Motor neuron (in vitro differentiated cells): ENCODE results near the gene TMED10. TPM values are rescaled to one million over a fixed set of nuclear protein-coding genes. Genes with fewer than 3 reads are reported as not detected.
"Not testable (repeated sequence)": the region's sequence is repeated elsewhere in the genome, so short reads cannot be mapped to it uniquely, and the experiment has no call there.

Experiments
- ATAC-seq, 8 experiments: fragments of 200-7000 bp; cut with Tn5 transposase; replicated peaks in 6 of 8; 2 replicates each; pipeline ENCODE4 v1.8.0; 2021; ENCODE audit warnings: mild to moderate bottlenecking in 8 of 8, moderate library complexity in 8 of 8
- H3K27ac ChIP-seq, 2 donors: fragments of 250-450 bp; sonication (Bioruptor Pico); 2 replicates each; pipeline ENCODE4 v1.9.0; 2021; ENCODE audit warnings: antibody characterized with exemption in 2 of 2, mild to moderate bottlenecking in 2 of 2, moderate library complexity in 1 of 2
- H3K4me1 ChIP-seq, 2 donors: fragments of 250-450 bp; sonication (Bioruptor Pico); replicated peaks in 1 of 2; 2 replicates each; pipeline ENCODE4 v1.6.1; 2021; ENCODE audit warnings: antibody characterized with exemption in 2 of 2, mild to moderate bottlenecking in 2 of 2, moderate library complexity in 1 of 2
- H3K4me3 ChIP-seq, 5 donors: fragments of 250-450 bp; sonication (Bioruptor Pico); 2 replicates each; pipeline ENCODE4 v1.9.0; 2021; ENCODE audit warnings: antibody characterized with exemption in 5 of 5, mild to moderate bottlenecking in 5 of 5, moderate library complexity in 4 of 5
- WGBS, 10 experiments: fragments of 450-650 bp; shearing (Covaris generic); methylation state at CpG; one replicate each; pipeline ENCODE4 v1.0.0; 2022; 5-methylcytosine and 5-hydroxymethylcytosine counted together
- in situ Hi-C, 9 experiments: fragments of 400-800 bp; cut with MboI; loops; one replicate each; pipeline ENCODE4 v1.15.0; 2021; ENCODE audit warnings: low sequenced_read_pairs in 9 of 9, low pct_unique_long_range_greater_than_20kb in 2 of 9; ENCODE audit not compliant: unreplicated experiment in 9 of 9
- total RNA-seq, 8 experiments: library from RNA; unstranded; fragments of 300-600 nt; gene quantifications; 2 replicates each; pipeline versions ENCODE4 v1.2.3 to v1.2.4, GENCODE V29; 2022

TMED10 gene
- total RNA-seq, 8 experiments from 2014 or later, result 76.0 to 299 (median 119) TPM

DNA sequence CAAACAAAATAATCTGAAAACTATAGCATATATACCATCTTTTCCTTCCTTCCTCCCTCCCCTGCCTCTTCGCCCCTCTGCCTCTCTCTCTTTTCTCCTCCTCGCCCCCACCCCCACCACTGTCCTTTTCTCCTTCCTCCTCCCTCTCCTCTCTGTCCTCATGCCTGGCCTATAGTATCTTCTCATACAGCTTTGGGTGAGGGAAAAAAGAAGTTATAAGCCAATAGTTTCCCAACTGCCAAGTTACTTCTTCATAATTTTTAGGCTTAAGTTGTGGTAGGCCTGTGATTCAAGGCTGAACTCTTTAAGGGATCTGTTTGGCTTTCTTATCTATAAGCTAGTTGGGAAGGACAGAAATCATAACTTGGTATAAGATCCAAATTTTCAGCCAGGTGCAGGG lies 9.1 kb downstream of the TMED10 start:
- in situ Hi-C loops, result no loop called here
- H3K27ac ChIP-seq, result no peak overlapping the region
- H3K4me1 ChIP-seq, result peaks cover 11 to 12% of the 10 kb centered on the region in 2 donors
- no peak for ATAC-seq
- no peak overlapping the region for H3K4me3 ChIP-seq
- no CpG with 5 or more reads among the region's 2 CpGs for WGBS, 10 experiments

DNA sequence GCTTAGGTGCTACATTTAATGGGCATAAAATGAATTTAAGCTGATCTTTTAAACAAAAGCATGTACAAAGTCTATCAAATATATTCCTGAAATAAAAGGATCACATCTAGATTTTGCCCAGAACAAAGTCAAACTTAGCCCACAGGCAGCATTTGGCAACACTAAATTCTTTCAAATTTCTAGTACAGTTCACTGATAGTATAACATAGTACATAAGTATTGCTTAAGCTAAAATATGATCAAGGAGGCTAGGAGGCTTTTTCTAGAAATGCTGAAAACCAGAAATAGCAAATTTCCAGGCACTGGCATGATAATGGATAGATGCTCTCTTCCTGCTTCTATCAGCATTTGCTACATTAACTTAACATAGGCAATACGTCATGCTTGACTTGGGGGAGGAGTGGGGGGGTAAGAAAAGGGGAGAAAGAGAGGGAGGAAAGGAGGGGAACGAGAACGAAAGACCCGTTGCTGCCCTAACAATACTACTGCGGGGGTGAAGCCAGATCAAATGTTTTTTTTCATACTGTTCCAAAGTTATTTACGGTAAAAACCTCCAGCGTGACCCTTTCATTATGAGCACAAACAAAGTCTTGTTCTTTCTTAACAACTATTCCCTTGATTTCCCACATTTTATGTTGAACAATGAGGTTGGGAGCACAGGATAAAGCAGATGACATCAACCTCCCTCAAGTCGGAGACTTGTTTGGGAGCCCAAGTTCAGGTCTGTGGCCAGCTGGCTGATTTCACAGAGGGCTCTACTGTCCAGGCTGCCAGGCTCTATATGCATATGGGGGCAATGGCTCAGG lies 10.6 kb downstream of the TMED10 start:
- no peak overlapping the region for H3K27ac ChIP-seq
- 32 to 91% (median 47%) methylated on average over 2 to 5 of the region's 8 CpGs; no CpG with 5 or more reads in 5 of the 10 experiments for WGBS, 10 experiments
- peak in 6 of 8 experiments; percentile 59 to 97 (median 88) for ATAC-seq
- in situ Hi-C loops, result no loop called here
- H3K4me3 ChIP-seq, result no peak overlapping the region
- H3K4me1 ChIP-seq, result peaks cover 11 to 12% of the 10 kb centered on the region in 2 donors

DNA sequence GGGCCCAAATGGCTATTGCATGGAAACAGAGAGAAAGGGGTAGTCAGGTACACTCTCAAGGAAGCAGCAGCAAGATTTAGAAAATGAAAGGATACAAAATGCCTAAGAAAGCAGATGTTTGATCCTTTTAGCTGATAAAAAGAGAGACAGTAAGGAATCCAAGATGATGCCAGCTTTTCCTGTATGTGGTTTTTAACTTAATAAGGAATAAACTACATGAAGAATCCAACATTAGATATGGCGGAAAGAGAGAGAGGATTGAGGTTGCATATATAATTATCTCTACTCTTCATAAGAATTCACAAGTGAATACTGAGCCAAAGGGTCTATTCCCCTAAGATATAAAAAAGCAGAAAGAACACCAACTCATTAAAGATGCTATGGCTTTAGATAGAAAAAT lies 11.6 kb downstream of the TMED10 start:
- no peak for ATAC-seq
- no peak overlapping the region for H3K27ac ChIP-seq
- H3K4me3 ChIP-seq, result no peak overlapping the region
- in situ Hi-C loops, result no loop called here
- H3K4me1 ChIP-seq, result peaks cover 11 to 12% of the 10 kb centered on the region in 2 donors
- WGBS, 10 experiments, result 60 to 100% (median 100%) methylated on average over 1 of the region's 1 CpG; no CpG with 5 or more reads in 3 of the 10 experiments

DNA sequence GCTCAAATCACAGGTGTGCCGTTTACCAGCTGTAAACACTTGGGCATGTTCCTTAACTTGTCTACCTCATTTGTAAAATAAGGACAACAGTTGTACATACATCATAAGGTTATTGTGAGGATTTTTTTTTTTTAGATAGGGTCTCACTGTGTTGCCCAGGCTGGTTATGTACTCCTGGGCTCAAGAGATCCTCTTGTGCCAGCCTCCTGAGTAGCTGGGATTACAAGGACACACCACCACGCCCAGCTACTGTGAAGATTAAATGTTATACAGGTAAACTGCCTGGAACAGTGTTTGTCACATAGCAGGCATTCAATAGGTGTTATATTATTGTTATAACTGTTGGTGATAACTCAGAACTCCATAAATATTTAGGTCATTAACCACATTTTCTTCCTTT lies 12.7 kb downstream of the TMED10 start:
- H3K4me3 ChIP-seq, result no peak overlapping the region
- in situ Hi-C loops, result no loop called here
- H3K4me1 ChIP-seq, result peaks cover 11 to 12% of the 10 kb centered on the region in 2 donors
- no peak for ATAC-seq
- WGBS, 10 experiments, result 83 to 100% (median 100%) methylated on average over 1 to 2 of the region's 2 CpGs; no CpG with 5 or more reads in 3 of the 10 experiments
- no peak overlapping the region for H3K27ac ChIP-seq

DNA sequence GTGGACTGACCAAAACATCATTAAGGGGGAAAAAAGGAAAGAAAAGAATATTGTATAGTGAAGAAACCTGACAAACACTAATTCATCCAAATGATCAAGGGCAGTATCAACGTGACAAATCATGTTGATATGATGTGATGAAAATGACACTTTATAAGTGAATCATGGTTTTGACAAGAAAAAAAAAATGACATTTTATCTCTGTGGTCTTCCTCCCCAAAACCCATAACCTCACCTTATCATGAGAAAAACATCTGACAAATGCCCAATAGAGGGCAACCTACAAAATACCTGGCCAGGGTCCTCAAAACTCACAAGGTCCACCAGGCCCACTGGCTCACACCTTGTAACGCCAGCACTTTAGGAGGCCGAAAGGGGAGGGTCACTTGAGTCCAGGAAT lies 13.8 kb downstream of the TMED10 start:
- no peak overlapping the region for H3K27ac ChIP-seq
- H3K4me1 ChIP-seq, result peaks cover 11 to 12% of the 10 kb centered on the region in 2 donors
- WGBS, 10 experiments, result 73 to 94% (median 83%) methylated on average over 1 to 3 of the region's 3 CpGs
- no peak for ATAC-seq
- H3K4me3 ChIP-seq, result no peak overlapping the region
- in situ Hi-C loops, result no loop called here

DNA sequence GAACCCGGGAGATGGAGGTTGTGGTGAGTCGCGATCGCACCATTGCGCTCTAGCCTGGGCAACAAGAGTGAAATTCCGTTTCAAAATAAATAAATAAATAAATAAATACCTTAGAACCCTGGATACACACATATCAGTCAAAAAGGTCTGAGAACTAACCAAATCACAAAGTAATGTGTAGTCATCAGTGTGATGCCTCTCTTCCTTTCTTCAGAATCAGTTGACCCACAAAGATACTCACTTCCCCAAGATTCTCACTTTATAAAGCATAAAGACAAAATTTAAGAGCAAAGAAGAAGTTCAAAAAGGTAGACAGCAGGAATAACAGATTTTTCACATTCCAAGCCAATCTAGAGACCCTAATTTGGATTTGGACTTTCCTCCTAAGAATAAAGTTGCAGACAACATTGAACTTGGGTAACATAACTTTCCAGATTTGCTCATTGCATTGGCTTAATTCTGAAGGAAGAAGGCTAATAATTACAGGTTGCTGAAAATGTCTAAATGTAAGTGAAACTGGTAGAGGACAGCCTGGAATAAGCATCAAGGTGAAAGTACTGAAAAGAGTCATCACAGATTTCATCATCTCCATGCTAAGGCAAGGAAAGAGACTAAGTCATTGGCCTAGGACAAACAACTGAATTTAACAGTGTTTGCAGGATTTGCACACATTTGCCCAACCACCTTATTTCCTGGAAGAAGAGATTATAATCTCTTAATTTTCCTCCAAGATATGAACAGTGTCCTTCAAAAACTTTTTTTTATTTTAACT lies 17.4 kb downstream of the TMED10 start:
- Histone ChIP-seq H3K4me1 (no peaks in the 10 kb centered on the region), H3K27ac (no peak overlapping the region), H3K4me3 (no peak overlapping the region)
- in situ Hi-C loops, result no loop called here
- 90 to 100% (median 100%) methylated on average over 1 to 6 of the region's 6 CpGs; no CpG with 5 or more reads in 5 of the 10 experiments for WGBS, 10 experiments
- no peak for ATAC-seq

DNA sequence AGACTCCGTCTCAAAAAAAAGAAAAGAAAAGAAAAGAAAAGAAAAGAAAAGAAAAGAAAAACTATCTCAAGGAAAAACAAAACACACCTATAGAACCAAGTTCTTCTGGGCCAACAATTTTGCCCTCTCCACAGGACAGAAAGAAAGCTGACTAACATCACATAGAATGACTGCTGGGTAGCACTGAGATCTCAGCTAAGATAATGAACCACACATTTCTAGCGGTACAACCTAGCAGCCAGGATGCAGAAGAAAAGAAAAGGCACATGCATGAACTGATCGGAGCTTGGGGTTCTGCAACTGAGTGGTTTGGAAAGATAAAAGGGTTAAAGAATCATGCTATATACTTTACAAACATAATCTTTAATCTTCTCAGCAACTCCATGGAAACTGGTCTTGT lies 19.5 kb downstream of the TMED10 start:
- no peak for ATAC-seq
- 75 to 100% (median 85%) methylated on average over 1 to 3 of the region's 3 CpGs; no CpG with 5 or more reads in 1 of the 10 experiments for WGBS, 10 experiments
- no peak overlapping the region for H3K27ac ChIP-seq
- no peaks in the 10 kb centered on the region for H3K4me1 ChIP-seq
- in situ Hi-C loops, result no loop called here
- H3K4me3 ChIP-seq, result no peak overlapping the region

DNA sequence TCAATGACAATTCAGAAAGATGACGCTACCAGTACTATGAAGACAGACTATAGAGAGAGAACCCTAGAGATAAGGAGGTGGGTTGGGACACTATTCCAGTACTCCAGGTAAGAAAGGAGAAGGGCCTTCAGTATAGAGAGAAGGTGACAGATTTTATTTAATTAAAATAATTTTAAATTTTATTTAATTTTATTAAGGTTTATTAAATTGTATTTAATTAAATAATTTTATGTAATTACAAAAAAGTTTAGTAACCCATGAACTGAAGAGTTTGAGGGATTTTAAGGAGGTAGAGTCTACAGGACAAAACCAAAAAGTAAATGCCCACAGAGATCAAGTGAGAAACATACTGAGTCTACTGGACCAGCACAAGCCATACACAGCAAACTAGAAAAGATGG lies 20.3 kb downstream of the TMED10 start:
- no peak overlapping the region for H3K27ac ChIP-seq
- WGBS, 10 experiments, result 86 to 100% (median 100%) methylated on average over 1 of the region's 1 CpG; no CpG with 5 or more reads in 3 of the 10 experiments
- H3K4me3 ChIP-seq, result no peak overlapping the region
- in situ Hi-C loops, result no loop called here
- no peaks in the 10 kb centered on the region for H3K4me1 ChIP-seq
- no peak for ATAC-seq

DNA sequence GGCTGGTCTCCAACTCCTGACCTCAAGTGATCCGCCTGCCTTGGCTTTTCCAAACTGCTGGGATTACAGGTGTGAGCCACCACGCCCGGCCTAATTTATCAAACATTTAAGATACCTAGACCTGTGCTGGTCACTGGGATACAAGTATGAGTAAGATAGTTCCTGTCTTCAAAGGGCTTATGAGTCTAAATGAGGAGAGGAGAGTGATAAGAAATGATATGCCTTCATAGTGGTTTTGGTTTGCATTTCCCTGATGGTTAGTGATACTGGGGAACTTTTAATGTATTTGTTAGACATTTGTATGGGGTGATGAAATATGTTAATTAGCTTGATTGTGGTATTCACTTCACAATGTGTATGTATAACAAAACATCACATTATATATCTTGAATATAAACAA lies 21.2 kb downstream of the TMED10 start:
- no peaks in the 10 kb centered on the region for H3K4me1 ChIP-seq
- no peak for ATAC-seq
- H3K4me3 ChIP-seq, result no peak overlapping the region
- no peak overlapping the region for H3K27ac ChIP-seq
- in situ Hi-C loops, result no loop called here
- 90 to 100% (median 100%) methylated on average over 2 to 3 of the region's 3 CpGs; no CpG with 5 or more reads in 7 of the 10 experiments for WGBS, 10 experiments

DNA sequence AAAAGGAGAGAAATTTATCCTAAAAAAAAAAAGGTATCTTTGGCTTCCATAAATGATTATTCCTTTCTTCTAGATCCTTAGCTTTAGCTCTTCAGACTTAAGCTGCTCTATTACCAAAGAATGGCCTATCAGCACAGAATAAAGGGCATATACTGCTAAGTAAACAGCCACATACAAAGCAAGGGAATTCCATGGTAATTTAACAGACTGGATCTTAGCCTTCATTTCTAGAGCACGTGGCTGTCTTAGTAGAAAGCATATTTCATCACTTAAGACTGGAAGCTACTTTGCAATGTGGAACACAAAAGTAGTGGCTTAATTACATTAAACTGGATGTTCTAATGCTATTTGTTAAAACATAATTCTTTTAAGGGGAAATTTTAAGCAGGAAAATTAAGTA lies 23.1 kb downstream of the TMED10 start:
- WGBS, 10 experiments, result 29 to 100% (median 67%) methylated on average over 1 of the region's 1 CpG; no CpG with 5 or more reads in 3 of the 10 experiments
- H3K4me1 ChIP-seq, result no peaks in the 10 kb centered on the region
- in situ Hi-C loops, result no loop called here
- H3K27ac ChIP-seq, result no peak overlapping the region
- no peak overlapping the region for H3K4me3 ChIP-seq
- ATAC-seq, result peak in 2 of 8 experiments; percentile 39 to 59

DNA sequence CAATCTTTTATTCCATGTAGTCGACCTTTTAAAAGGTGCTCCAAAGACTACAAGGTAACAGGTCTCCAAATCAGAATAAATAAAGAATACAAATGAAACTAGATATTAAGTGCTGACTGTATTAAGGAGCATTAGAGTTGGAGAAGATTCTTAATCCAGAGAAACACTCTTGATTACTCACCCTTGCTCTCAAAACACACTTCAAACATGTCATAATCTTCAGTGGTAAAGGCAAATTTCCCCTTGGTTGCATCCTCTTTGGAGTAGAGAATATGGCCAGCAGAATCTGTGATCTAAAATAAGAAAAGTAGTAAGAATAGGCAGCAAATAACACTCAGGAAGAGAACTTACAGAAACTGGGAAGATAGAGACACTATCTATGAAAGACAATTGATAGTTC lies 24.6 kb downstream of the TMED10 start:
- Histone ChIP-seq H3K4me1 (no peaks in the 10 kb centered on the region), H3K27ac (no peak overlapping the region), H3K4me3 (no peak overlapping the region)
- no peak for ATAC-seq
- WGBS, 10 experiments, result 20 to 100% (median 100%) methylated on average over 1 of the region's 1 CpG; no CpG with 5 or more reads in 2 of the 10 experiments
- in situ Hi-C loops, result no loop called here

DNA sequence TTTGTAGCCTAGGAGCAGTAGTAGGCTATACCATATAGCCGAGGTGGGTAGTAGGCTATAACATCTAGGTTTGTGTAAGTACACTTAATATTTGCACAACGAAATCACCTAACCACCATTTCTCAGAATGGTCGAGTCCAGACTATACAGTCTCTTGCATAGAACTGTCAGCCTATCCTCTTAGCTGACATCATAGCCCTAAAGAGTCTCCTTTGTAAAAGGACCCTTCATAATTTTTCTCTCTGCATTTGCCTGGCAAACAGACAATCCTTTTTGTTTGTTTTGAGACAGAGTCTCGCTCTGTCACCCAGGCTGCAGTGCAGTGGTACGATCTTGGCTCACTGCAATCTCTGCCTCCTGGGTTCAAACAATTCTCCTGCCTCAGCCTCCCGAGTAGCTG lies 25.8 kb downstream of the TMED10 start:
- H3K27ac ChIP-seq, H3K4me3 ChIP-seq, H3K4me1 ChIP-seq, in situ Hi-C loops: not testable (repeated sequence)
- 90 to 100% (median 100%) methylated on average over 1 to 6 of the region's 6 CpGs; no CpG with 5 or more reads in 1 of the 10 experiments for WGBS, 10 experiments
- ATAC-seq, result peak in 1 of 8 experiments; percentile 63

DNA sequence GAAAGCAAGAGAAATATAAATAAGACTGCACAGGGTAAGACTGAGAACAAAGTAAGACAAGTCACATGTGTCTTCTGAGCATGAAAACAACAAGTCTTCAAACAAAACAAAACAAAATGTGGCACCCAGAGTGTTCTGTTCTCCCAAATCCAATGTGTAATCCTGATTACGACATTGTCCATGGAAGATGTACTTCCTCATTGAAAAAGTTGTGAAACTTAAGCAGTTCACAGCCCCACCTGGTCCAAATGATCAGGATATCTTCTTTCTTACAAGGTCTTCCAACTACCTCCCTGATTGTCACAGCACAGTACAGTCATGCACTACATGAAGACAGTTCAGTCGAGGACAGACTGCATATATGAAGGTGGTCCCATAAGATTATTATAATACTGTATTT lies 26.3 kb downstream of the TMED10 start:
- no peak overlapping the region for H3K27ac ChIP-seq
- in situ Hi-C loops, result no loop called here
- H3K4me1 ChIP-seq, result no peaks in the 10 kb centered on the region
- 86 to 100% (median 100%) methylated on average over 1 to 2 of the region's 2 CpGs; no CpG with 5 or more reads in 3 of the 10 experiments for WGBS, 10 experiments
- ATAC-seq, result no peak
- H3K4me3 ChIP-seq, result no peak overlapping the region
